ENCODE results near the gene FCAR.

DNA sequence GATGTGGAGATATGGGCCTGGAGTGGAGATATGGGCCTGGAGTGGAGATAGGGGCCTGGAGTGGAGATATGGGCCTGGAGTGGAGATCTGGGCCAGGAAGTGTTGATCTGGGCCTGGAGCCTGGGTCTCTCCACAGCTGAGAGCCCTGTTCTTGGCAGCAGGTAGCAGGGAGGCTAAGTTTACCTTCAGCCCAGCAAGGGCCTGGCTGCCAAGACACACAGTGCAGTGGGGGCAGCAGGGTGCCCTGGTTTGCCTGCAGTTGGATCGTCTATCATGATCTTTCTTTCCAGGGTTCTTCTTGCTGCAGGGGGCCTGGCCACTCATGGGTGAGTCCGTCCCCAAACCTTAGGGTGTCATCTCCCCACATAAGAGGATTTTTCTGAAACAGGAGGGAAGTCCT lies 23.1 kb upstream of the FCAR start:
- TF ChIP-seq CTCF (IDR thresholded peaks at IDR 0.05 in 2 of 3, conservative IDR thresholded peaks at IDR 0.05 in 1 of 3; ENCODE audit: borderline replicate concordance in 1 of 3, insufficient read depth in 1 of 3, low read depth in 2 of 3, low read length in 2 of 3) (no peak), EZH2 (IDR thresholded peaks at IDR 0.05) (no peak)
